Esophagus squamous epithelium (tissue), 5 donors: ENCODE results near the gene CTXN2. TPM values are rescaled to one million over a fixed set of nuclear protein-coding genes. Genes with fewer than 3 reads are reported as not detected.

Source experiments
- DNase-seq: peaks from one replicate; lab custom pipeline; 2025; lab: John Stamatoyannopoulos, UW
- H3K27ac ChIP-seq, 4 donors: fragments of 200-600 bp; sonication (generic); one replicate each; pipeline ENCODE4 v1.5.1; 2016 to 2019; ENCODE audit warnings: mild to moderate bottlenecking in 1 of 4
- H3K27me3 ChIP-seq, 4 donors: fragments of 200-600 bp; sonication (generic); 1 replicate in 3 of 4; 2 replicates in 1 of 4; pipeline versions ENCODE4 v1.5.1 to v1.6.0; 2017 to 2021; ENCODE audit warnings: antibody characterized with exemption in 1 of 4
- H3K36me3 ChIP-seq, 3 donors: fragments of 200-600 bp; sonication (generic); one replicate each; pipeline ENCODE4 v1.5.1; 2016 to 2019
- H3K4me1 ChIP-seq, 3 donors: fragments of 200-600 bp; sonication (generic); one replicate each; pipeline ENCODE4 v1.5.1; 2017 to 2019
- H3K4me3 ChIP-seq, 4 donors: fragments of 200-600 bp; sonication (generic); 1 replicate in 3 of 4; 2 replicates in 1 of 4; pipeline ENCODE4 v1.5.1; 2016 to 2019; ENCODE audit warnings: mild to moderate bottlenecking in 2 of 4, moderate library complexity in 1 of 4
- H3K9me3 ChIP-seq, 3 donors: fragments of 200-600 bp; sonication (generic); one replicate each; pipeline ENCODE4 v1.5.1; 2016 to 2019
- POLR2A ChIP-seq, 4 donors: fragments of 450-650 bp; IDR thresholded peaks; one replicate each; pipeline ENCODE4 v1.6.1; 2017; ENCODE audit warnings: antibody characterized with exemption in 4 of 4, mild to moderate bottlenecking in 4 of 4, moderate library complexity in 3 of 4
- WGBS, 2 donors: methylation state at CpG; one replicate each; pipeline ENCODE4 v1.1.5; 2018; 5-methylcytosine and 5-hydroxymethylcytosine counted together
- intact Hi-C: fragments of 100-400 bp; cut with DNase I; formaldehyde crosslinking; loops from one replicate; pipeline ENCODE4 v1.15.0; 2022
- total RNA-seq, 4 donors: library from RNA; depleted of rRNA; stranded (reverse); fragments of >200 nt; gene quantifications; one replicate each; pipeline ENCODE4 v1.1.0, GENCODE V29; 2016
- TF ChIP-seq, protein P1 (sequence below), 6 experiments: fragments of 450-650 bp in 4 of 6; fragments of 200-600 bp in 2 of 6; sonication (generic) in 2 of 6; IDR thresholded peaks; one replicate each; pipeline ENCODE4 v1.5.1; 2016 to 2019; ENCODE audit warnings: antibody characterized with exemption in 6 of 6, mild to moderate bottlenecking in 4 of 6, moderate library complexity in 4 of 6
- donor health status: DM: yes; HTN: yes; CAD: no.

Gene CTXN2
- total RNA-seq, 4 donors from 2014 or later, result not detected

GRCh38 chr15:48233246-48233645 is 41.8 kb downstream of the CTXN2 start:
- intact Hi-C loops, result no loop called here
- no peak for DNase-seq
- TF ChIP-seq POLR2A (IDR thresholded peaks at IDR 0.05), result no peak
- TF ChIP-seq, protein P1, sequence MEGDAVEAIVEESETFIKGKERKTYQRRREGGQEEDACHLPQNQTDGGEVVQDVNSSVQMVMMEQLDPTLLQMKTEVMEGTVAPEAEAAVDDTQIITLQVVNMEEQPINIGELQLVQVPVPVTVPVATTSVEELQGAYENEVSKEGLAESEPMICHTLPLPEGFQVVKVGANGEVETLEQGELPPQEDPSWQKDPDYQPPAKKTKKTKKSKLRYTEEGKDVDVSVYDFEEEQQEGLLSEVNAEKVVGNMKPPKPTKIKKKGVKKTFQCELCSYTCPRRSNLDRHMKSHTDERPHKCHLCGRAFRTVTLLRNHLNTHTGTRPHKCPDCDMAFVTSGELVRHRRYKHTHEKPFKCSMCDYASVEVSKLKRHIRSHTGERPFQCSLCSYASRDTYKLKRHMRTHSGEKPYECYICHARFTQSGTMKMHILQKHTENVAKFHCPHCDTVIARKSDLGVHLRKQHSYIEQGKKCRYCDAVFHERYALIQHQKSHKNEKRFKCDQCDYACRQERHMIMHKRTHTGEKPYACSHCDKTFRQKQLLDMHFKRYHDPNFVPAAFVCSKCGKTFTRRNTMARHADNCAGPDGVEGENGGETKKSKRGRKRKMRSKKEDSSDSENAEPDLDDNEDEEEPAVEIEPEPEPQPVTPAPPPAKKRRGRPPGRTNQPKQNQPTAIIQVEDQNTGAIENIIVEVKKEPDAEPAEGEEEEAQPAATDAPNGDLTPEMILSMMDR (IDR thresholded peaks at IDR 0.05), result no peak
- Histone ChIP-seq H3K27me3 (no peaks in the 10 kb centered on the region), H3K36me3 (no peaks in the 10 kb centered on the region), H3K9me3 (no peaks in the 10 kb centered on the region), H3K27ac (no peak overlapping the region), H3K4me1 (no peaks in the 10 kb centered on the region), H3K4me3 (no peak overlapping the region)

DNA sequence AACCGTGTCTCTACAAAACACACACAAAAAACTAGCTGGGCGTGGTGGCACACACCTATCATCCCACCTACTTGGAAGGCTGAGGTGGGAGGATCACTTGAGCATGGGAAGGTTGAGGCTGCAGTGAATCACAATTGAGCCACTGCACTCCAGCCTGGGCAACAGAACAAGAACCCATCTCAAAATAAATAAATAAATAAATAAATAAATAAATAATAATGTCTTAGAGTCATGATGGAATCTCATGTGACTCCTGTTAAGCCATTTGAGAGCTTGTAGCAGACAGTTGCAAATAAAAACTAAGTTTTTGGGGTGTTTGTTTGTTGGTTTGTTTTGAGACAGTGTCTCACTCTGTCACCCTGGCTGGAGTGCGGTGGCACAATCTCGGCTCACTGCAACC is 47.9 kb downstream of the CTXN2 start:
- Histone ChIP-seq H3K4me3 (no peak overlapping the region), H3K36me3 (no peaks in the 10 kb centered on the region), H3K4me1 (no peaks in the 10 kb centered on the region), H3K27me3 (peaks cover 0 to 4% (median 0%) of the 10 kb centered on the region in 4 donors), H3K9me3 (no peaks in the 10 kb centered on the region), H3K27ac (no peak overlapping the region)
- DNase-seq, result no peak
- 79 to 84% methylated on average over 4 of the region's 4 CpGs for whole genome bisulfite sequencing, 2 donors
- intact Hi-C loops, result no loop called here
- TF ChIP-seq POLR2A (IDR thresholded peaks at IDR 0.05), result no peak
- TF ChIP-seq, protein P1 (IDR thresholded peaks at IDR 0.05), result no peak

- Histone ChIP-seq H3K4me1 (no peaks in the 10 kb centered on the region), H3K4me3 (no peak overlapping the region), H3K27ac (no peak overlapping the region), H3K36me3 (no peaks in the 10 kb centered on the region), H3K9me3 (no peaks in the 10 kb centered on the region), H3K27me3 (peaks cover 0 to 4% (median 0%) of the 10 kb centered on the region in 4 donors)
- DNase-seq, result no peak
- intact Hi-C loops, result no loop called here
- TF ChIP-seq, protein P1 (IDR thresholded peaks at IDR 0.05), result no peak
- no peak for TF ChIP-seq POLR2A (IDR thresholded peaks at IDR 0.05)
These were observed 50.5 kb downstream of the CTXN2 start for GRCh38 chr15:48242015-48242414.

DNA sequence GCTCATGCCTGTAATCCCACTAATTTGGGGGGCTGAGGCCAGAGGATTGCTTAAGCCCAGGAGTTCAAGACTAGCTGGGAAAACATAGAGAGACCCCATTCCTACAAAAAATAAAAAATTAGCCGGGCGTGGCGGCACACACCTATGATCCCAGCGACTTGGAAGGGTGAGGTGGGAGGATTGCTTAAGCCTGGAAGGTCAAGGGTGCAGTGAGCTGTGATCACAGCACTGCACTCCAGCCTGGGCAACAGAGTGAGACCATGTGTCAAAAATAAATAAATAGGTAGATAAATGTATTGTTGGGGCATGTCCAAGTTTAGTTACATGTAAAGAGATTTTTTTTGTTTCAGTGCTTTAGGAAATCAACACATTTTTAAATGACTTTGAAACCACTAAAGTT is 51.1 kb downstream of the CTXN2 start:
- no peaks in the 10 kb centered on the region for H3K4me1 ChIP-seq
- no peaks in the 10 kb centered on the region for H3K36me3 ChIP-seq
- H3K27ac ChIP-seq, result no peak overlapping the region
- WGBS, 2 donors, result 79 to 91% methylated on average over 4 of the region's 4 CpGs
- no peak for TF ChIP-seq POLR2A (IDR thresholded peaks at IDR 0.05)
- TF ChIP-seq, protein P1 (IDR thresholded peaks at IDR 0.05), result no peak
- peaks cover 0 to 4% (median 0%) of the 10 kb centered on the region in 4 donors for H3K27me3 ChIP-seq
- H3K9me3 ChIP-seq, result no peaks in the 10 kb centered on the region
- no peak overlapping the region for H3K4me3 ChIP-seq
- no peak for DNase-seq
- intact Hi-C loops, result no loop called here

GRCh38 chr15:48244921-48245320 is 53.5 kb downstream of the CTXN2 start:
- H3K27me3 ChIP-seq, result peaks cover 0 to 15% (median 0%) of the 10 kb centered on the region in 4 donors
- intact Hi-C loops, result loop anchor here (5.0 kb wide), 1 partner anchor 1048 kb away; no protein-coding TSS in a partner anchor
- H3K4me1 ChIP-seq, result no peaks in the 10 kb centered on the region
- WGBS, 2 donors, result 14 to 54% methylated on average over 1 of the region's 1 CpG
- H3K9me3 ChIP-seq, result no peaks in the 10 kb centered on the region
- TF ChIP-seq, protein P1 (IDR thresholded peaks at IDR 0.05), result no peak
- TF ChIP-seq POLR2A (IDR thresholded peaks at IDR 0.05), result no peak
- DNase-seq, result no peak
- no peak overlapping the region for H3K4me3 ChIP-seq
- H3K27ac ChIP-seq, result no peak overlapping the region
- no peaks in the 10 kb centered on the region for H3K36me3 ChIP-seq
